Sigmoid colon (tissue), 4 donors: ENCODE data around the gene TBCEL.

Source experiments
- CTCF ChIP-seq, 4 experiments: fragments of 450-650 bp in 3 of 4; fragments of 200-600 bp in 1 of 4; IDR thresholded peaks; one replicate each; pipeline ENCODE4 v1.5.1; 2016 to 2019; ENCODE audit warnings: antibody characterized with exemption in 4 of 4, mild to moderate bottlenecking in 3 of 4, moderate library complexity in 2 of 4
- EP300 ChIP-seq, 4 donors: sonication (generic); formaldehyde crosslinking; IDR thresholded peaks; one replicate each; pipeline ENCODE4 v1.6.1; 2017; ENCODE audit warnings: antibody characterized with exemption in 4 of 4
- POLR2A ChIP-seq, 2 donors: fragments of 450-650 bp; IDR thresholded peaks; one replicate each; pipeline ENCODE4 v1.6.1; 2016; ENCODE audit warnings: antibody characterized with exemption in 2 of 2, mild to moderate bottlenecking in 2 of 2, moderate library complexity in 2 of 2
- POLR2AphosphoS5 ChIP-seq, 4 donors: sonication (generic); formaldehyde crosslinking; IDR thresholded peaks; one replicate each; pipeline ENCODE4 v1.6.1; 2017; ENCODE audit warnings: antibody characterized with exemption in 4 of 4

- TF ChIP-seq EP300 (IDR thresholded peaks at IDR 0.05) (no peak), POLR2AphosphoS5 (IDR thresholded peaks at IDR 0.05) (no peak), CTCF (IDR thresholded peaks at IDR 0.05) (no peak), POLR2A (IDR thresholded peaks at IDR 0.05) (no peak)
Observed at GRCh38 chr11:121024989-121025388, 1.1 kb downstream of the TBCEL start.
